ENCODE data around the gene HDGFL1.

Gene HDGFL1

DNA sequence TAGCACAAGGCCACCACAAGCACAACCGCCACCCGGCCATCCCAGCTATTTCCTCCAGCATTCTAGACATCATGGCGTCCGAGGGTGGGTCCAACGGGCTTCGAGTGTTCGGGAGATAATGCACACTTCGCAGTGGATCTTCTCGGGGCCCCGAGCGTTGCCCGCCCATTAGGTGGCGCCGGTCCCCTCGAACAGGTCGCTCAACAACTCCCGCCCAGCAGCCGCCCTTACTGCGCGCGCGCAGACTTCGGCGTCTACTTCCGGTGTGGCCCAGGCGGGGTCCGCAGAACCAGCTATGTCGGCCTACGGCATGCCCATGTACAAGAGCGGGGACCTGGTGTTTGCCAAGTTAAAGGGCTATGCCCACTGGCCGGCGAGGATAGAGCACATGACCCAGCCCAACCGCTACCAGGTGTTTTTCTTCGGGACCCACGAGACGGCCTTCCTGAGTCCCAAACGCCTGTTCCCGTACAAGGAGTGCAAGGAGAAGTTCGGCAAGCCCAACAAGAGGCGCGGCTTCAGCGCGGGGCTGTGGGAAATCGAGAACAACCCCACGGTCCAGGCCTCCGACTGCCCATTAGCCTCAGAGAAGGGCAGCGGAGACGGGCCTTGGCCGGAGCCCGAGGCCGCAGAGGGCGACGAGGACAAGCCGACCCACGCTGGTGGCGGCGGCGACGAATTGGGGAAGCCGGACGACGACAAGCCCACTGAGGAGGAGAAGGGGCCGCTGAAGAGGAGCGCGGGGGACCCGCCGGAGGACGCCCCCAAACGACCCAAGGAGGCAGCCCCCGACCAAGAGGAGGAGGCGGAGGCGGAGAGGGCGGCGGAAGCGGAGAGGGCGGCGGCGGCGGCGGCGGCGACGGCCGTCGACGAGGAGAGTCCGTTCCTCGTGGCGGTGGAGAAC is at the start of gene HDGFL1:
Gene HDGFL1, plus strand, starts transcription at position 286 of the 904 bp plus-strand sequence. Its CDS starts 10 bp downstream, at position 296.
- DNase-seq (ENCODE audit: low read depth, low spot score): no peak

DNA sequence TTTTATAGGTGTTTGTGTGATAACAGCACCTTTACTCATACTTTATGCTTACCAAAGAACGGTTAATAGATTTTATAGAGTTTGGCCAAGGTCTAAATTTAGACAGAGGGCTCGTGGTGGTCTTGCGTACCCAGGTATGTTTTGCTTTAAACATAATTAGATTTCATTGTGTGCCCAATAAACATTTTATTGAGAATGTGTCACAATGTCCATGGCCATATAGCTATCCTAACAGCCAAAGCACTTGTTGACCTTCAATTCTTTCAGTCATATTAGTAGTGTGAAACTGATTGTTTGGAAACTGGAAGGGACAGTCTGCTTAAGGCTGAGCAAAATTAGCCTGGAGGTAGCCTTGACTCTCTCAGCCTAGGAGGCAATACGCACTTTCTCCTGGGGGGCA is 48.3 kb upstream of the HDGFL1 start:
- no peak for DNase-seq (ENCODE audit: low read depth, low spot score)

DNA sequence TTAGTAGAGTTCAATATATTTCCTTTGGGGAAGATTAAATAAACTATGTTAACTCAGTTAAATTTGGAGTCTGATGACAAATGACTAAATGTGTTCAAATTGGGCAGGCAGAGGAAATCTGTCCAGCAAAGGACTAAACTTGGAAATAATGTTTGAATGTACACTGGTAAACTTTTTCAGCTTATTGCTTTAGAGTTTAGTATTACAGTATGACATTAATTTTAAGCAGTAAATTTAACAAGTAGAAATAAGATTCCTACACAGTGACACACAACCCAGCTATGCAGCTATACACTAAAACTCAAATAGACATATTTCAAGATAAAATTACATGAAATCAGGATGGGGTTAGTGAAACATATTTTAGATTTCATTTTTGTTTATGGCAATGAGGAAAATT is 42.6 kb upstream of the HDGFL1 start:
- no peak for DNase-seq (ENCODE audit: low read depth, low spot score)

DNA sequence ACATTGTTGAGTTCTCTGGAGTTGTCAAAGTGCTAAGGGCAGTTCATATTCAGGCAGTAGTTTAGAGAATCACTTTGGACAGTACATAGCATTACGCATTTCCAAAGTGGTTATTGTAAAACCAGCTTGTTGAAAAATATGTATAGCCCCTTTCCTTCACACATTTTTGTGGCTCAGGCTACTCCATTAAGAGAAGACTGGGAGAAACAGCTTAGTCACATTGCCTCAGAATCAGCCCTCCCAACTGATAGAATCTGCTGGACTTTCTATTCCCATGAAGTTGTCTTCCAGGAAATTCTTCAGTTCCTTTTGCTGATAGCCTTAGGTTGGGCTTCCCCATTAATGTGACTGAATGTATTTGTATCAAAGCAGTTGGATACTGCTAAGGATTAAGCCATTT is 39.5 kb upstream of the HDGFL1 start:
- DNase-seq (ENCODE audit: low read depth, low spot score): no peak

DNA sequence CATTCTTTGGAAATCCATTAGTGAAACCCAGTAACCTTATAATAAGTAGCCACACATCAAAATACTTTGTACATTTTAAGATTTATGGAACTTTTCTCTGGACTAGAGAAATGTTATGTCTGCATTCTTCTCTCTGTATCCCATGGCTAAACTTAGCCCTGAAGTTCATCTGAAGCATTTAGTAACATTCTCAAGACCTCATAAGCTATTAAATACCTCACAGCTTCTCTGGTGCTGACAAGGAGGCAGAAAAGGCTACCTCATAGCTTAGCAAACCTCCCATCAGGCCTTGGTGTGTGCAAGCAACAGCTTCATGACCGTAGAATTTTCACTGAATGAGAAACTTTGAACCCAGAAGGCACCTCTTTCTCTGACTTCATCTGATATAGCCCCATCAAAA is 38.9 kb upstream of the HDGFL1 start:
- no peak for DNase-seq (ENCODE audit: low read depth, low spot score)

DNA sequence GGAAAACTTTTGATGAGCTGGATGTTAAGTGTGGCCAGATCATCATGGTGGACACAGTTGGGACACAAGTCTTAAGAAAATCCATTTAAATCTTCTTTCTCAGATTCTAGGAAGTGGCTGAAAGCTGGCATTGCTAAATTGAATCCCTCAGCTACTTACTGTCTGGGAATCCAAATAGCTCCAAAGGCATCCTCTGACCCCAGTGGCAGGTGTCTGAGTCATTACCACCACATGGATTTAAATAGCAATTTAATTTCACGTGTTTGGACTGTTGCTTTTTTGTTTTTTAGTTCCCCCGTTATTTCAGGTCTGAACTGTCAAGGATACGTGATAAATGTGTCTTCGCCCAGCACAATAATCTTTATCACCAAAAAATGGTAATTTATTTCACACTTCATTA is 33.2 kb upstream of the HDGFL1 start:
- DNase-seq (ENCODE audit: low read depth, low spot score): no peak

DNA sequence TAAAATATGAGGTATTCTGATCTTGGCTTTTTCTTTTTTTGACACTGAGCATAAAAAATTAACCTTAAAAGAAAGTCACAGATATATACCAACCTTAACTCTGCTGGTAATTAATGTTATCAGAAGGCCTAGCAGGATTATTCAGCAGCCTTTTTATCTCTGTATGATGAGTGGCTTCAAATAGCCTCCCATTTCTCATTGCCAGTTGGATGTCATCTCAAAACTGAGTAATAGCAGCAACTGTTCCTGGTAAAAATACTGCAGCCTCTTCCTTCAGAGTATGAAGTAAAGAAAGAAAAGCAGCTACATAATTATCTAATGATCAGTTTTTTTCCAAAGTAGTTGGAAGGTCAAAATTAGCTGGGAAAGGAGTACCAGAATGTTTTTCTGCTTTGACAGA is 24.9 kb upstream of the HDGFL1 start:
- DNase-seq (ENCODE audit: low read depth, low spot score): no peak

DNA sequence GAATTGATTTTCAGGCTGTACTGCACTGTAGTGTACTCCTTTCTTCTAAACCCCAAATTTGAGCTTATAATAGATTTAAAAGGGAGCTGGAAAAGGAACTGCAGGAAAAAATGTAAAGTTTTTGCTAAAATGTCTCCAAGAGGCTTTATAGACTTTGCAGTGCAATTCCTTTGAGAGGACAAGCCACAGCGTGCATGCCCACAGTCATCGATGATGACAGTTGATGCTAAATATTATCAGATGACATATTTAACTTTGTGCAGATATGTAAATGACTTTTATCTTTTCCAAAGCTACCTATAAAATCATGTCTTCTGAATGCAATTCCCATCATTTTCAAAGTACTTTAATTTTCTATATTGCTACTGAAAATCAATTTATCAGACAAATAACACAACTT is 24.3 kb upstream of the HDGFL1 start:
- no peak for DNase-seq (ENCODE audit: low read depth, low spot score)

DNA sequence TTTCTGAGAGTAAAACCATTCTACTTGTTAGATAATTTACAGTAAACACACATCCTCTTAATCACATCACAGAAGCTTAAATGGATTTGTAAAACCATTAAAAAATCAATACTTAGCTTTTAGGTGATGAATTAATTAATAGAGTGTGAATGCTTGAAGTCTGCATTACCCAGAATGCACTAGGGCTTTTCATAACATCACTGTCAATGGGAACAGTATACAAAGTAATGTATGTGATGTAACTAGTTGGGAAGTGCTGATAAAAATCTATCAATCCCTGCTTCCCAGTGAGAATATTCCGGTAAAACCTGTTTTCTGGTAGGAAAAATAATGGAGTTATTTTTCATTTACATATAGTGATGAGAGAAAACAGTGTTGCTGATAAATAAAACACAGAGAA is 23.1 kb upstream of the HDGFL1 start:
- no peak for DNase-seq (ENCODE audit: low read depth, low spot score)

DNA sequence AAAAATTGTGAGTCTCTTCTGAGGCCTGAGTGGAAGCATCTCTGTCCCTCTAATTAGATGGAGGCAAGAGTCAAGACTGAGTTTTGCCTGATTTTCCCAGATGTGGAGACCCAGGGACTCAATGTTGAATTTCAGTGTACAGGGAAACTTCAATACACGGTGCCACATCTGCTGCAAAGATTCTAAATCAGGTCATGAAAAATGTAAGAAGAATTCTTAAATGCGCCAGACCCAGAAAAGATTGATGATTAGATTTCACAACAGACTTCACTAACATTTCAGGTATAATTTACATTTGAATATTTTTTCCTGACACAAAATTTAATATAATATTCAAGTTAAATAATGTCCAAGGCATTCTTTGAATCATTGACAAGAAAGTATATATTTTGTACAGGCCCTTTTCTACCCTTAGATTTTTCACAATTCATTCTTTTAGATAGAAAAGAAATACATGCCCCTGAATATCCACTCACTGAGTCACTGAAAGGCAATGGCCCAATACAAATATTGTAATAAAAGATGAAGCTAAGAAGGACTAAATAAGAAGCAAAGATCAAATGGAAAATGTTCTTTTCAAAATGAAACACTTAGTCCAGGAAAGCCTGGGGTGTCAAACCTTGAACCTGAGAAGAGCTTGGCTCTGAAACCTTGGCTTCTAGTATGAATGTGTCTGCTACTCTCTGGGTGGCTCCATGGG is 18.2 kb upstream of the HDGFL1 start:
- no peak for DNase-seq (ENCODE audit: low read depth, low spot score)

DNA sequence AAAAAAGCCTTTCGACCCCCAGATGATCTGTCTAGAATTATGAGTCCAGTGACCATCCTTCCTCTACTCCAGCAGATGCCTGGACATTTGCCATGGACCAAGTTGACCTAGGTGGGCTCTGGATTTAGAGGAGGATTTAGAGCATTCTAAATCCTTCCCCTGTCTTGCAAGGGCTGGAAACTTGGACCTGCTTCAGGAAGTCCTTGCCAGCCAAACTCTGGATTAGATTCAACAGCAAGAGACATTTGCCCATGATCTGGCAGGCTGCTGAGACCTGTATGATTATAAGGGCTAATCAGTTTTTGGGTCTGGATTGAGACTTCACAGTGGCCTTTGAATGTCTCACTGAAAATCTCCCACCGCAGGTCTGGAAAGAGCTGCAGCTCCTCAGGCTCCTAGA is 13.1 kb upstream of the HDGFL1 start:
- no peak for DNase-seq (ENCODE audit: low read depth, low spot score)

DNA sequence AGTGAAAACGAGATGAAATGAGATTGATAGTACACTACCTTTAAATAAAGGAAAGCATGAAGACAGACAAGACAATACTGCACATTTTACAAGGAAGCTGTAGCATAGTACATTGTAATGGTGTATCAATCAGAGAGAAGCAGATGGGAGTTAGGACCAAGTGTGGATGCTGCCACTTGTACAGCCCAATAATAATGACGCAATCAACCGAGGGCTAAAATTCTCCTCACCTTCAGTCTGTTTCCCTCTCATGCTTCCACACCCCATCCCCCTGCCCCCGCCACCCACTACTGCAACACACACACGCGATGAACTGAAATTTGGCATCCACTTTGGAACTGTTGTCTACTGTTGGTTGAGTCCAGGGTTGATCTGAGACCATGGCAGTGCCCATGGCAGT is 12.4 kb upstream of the HDGFL1 start:
- DNase-seq (ENCODE audit: low read depth, low spot score): no peak

DNA sequence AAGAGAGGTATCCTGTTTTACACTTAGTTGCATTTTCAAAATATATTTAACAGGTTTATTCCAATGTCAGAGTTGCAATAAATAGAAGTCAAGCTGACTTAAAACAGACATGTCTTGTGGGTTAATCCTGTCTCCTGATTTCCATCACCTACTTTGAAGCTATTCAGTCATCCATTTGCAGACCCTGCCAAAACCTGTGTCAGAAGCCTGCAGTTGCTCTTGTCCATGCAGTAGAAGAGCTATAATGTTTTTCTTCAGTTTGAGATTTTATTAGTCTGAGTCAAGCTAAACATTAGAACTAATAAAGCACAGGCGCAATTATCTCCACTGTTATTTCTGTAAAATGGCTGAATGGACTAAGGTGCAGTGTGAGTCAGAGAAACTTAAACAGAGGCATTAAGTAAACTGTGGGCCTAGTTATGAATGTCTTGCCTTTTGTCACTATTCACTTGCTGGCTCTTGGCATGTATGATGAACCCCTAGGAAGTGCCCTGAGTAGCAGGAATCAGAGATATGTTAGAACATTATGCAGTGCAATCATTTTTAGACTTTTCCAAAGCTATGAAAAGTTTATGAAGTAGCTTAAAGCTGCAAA is 11.0 kb upstream of the HDGFL1 start:
- DNase-seq (ENCODE audit: low read depth, low spot score): no peak

DNA sequence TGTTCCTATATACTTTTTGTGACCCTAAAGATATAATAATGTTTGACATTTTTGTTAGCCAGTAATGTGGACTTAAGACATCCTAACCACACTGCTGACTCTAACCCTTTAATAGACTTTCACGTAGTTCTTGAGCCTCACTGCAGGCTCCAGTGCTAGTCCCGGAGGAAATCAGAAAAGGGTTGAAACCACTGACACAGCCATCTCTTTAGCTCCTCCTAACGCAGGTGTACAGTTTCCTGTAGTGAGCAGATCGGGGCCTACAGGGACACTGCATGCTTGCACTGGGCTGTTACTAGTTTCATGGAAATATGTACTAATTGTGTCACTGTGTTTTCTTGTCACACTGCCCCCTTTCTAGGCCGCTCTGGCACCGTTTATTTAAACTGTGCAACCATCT is 512 bp upstream of the HDGFL1 start:
- DNase-seq (ENCODE audit: low read depth, low spot score): no peak

DNA sequence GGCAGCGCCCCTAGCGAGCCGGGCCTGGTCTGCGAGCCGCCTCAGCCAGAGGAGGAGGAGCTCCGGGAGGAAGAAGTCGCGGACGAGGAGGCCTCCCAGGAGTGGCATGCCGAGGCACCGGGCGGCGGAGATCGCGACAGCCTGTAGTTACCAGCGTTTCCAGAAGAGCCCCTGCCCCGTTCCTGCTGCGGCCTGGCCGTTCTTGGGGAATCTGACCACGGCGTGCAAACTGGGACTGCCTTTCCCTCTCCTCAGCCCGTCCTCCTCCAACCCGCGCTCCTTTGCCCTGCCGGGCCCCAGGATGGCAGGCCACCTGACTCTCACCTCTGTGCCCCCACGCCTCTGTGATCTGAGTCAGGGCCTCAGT is 802 bp downstream of the HDGFL1 start:
- DNase-seq (ENCODE audit: low read depth, low spot score): no peak

DNA sequence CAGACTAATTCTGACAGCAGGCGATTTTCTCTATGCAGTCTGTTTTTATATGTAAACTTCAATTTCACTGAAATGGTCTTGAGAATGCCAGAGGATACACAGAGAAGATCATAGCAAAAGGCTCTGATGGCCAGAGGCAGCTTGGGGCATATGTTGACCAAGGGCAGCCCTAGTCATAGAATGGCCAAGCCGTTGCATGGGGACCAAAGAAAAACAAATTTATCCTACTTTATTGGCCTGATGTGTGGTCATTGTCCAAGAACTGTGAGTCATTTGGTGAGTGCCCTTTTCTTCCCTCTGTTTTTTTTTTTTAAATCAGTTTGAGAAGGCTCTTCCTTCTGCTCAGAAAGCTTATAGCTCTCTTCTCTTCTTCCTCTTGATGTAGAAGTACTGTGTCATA is 5.8 kb downstream of the HDGFL1 start:
- DNase-seq (ENCODE audit: low read depth, low spot score): no peak

DNA sequence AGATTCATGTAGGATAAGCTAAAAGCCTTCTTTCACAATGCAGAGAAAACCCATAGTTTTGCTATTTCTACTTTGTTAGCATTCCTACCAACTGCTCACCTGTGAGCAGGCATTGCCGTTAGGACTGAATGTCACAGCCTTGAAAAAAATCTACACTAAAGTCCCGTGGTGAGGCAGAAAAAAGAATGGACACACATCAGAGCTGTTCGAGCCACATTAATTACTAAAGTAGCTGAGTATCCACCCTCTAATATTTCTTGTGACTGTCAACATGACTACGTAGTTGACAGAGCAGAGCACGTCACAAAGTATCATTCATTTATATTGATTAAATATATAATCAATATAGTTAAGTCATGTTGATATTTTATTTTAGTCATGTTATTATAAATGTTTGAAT is 10.1 kb downstream of the HDGFL1 start:
- no peak for DNase-seq (ENCODE audit: low read depth, low spot score)

DNA sequence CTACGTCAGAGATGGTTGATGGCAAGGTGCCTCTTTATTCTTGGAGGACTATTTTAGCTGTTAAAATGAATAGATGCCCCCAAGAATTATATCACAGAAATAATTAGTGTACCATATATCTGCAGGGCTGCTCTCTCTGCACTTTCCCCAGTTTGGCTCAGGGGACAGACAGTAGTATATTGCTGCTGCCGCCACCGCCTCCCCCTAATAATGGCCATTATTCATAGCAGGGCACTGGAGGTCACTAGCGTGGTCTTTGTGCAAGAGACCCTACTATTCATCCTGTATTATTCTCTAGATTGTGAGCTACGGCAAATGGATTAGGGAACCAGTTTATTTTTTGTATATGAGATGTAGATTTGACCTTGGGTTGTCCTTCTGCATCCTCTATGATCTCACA is 11.0 kb downstream of the HDGFL1 start:
- DNase-seq (ENCODE audit: low read depth, low spot score): no peak

DNA sequence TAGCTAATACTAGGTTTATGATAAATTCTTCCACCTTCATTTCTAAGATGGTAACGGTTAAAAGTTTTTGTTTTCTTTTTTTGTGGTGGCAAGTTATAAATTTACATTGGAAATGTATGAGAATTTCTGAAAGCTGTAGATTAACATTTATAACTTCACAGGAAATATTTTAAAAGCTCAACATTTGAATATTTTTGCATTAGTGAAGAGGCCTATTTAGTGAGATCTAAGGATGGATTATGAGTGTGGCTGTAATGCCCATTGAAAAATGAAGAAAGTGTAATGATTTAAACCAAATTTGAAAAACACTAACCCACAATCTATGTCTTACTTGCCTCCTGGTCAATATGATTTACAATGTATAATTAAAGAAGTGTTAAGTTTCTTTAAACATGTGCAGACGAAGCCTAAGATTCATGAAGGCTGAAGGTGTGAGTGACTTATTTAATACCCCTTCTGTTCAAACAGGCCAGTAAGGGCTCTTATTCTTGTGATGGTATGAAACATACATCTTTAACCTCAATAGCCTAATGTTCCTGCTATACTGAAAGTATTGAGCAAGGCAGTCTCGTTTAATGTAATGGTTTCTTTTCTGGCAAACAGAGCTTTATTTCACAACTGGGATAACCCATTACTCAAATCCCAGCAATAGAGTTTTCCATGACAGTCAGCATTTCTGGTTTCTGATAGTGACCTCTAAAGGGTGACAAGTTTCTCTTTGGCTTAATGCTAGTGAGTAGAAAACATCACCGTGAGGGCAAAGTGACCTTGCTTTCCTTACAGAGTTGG is 13.2 kb downstream of the HDGFL1 start:
- no peak for DNase-seq (ENCODE audit: low read depth, low spot score)

DNA sequence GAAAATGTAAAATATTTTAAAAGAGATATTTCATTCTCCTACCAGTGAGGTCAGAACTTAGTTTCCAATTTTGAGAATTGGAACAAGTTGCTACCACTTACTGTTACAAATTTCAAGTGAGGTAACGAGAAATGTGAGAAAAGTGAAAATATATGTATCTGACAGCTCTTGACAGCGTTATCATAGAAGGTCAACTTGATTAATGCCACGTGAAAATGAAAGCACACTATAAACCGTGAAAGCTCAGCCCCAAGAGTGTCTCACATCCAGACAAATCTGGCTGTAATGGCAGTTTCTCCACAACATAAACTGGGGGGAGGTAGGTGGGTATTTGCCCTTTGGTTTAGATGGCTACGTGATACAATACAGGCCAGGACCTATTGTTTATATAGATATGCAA is 13.9 kb downstream of the HDGFL1 start:
- DNase-seq (ENCODE audit: low read depth, low spot score): no peak

DNA sequence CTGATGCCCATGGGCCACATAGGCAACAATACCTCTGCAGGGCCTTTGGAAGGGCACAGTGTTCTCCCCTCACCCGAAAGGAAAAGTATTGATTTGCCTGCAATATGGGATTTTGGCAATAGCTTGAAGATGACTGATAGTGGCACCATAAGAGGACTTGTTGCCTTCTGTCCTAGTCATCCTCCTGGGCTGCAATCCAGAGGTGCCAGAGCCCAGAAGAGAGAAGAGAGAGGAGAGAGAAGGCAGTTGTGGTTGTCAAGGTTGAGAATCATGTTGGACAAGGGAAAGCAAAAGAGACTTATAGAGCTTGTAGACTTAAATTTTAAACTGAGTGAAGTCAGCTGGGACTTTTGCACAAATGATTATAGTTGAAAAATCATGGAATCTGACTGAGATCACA is 14.6 kb downstream of the HDGFL1 start:
- DNase-seq (ENCODE audit: low read depth, low spot score): no peak

DNA sequence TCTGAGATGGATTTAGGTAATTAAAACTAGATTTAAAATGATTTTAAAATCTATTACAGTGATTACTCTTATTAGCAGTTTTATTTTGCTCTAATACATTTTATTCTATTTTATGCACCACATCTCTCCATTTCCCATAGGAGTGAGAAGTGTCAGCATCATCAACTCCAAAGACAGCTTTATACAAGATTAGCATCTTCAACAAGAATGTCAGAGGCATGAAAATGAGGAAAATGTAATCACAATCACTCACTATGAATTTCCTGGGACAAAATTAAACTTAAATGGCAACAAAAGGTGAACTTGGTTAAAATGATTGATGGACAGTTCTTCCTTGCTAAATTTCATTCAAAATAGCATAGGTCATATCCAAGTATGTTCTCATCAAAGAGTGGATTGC is 19.8 kb downstream of the HDGFL1 start:
- DNase-seq (ENCODE audit: low read depth, low spot score): no peak

Data from activated naive CD8-positive, alpha-beta T cell treated with anti-CD3 and anti-CD28 coated beads, Interleukin-2, amount 50 U/mL, for 16 hours (primary cell).